GM21360 (cell line): ENCODE measurements around the gene CXCL14.
"Not testable (repeated sequence)": the region's sequence is repeated elsewhere in the genome, so short reads cannot be mapped to it uniquely, and the experiment has no call there.

Experiments used
- ATAC-seq: cut with Tn5 transposase; IDR thresholded peaks from one replicate; pipeline ENCODE4 v1.9.1; 2021; ENCODE audit warnings: mild to moderate bottlenecking, moderate library complexity; ENCODE audit not compliant: unreplicated experiment

Gene CXCL14

DNA sequence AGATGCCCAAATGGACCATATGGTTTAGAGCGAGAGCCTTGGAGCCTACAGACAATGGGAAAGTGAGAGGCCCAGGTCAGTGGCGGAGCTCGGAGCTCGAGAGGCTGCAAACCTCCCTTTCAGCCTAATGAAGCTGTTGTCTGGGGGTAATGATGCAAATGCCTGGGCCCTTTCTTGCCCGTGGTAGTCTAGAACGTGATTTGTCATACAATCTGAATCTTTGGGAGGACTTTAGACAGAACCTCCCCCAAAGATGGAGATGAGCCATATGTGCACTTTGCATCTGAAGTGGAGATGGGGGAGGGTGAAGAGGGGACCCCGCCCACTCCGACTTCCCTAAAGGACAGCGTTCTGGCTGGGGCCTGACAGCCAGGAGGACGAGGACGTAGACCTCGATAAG is 32.7 kb downstream of the CXCL14 start:
- ATAC-seq: no peak

DNA sequence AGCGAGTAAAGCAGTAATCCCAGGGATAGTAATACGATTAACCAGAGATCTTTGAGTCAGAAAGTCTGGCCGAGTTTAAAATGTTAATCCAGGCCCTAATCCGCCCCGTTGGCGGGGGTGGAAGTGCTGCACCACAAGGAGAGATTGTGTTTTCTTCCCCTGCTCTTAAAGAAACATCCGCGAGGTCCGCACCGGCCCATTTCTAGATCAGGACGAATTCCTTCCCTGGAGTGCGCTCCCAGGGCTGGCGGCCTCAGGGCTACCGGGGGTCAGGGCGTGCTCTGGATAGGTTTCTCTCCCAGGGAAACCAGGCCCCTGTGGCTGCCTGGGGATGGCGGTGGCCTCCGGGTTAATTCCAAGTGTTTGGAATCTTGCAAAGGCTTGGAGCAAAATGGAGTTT is 33.7 kb downstream of the CXCL14 start:
- no peak for ATAC-seq

DNA sequence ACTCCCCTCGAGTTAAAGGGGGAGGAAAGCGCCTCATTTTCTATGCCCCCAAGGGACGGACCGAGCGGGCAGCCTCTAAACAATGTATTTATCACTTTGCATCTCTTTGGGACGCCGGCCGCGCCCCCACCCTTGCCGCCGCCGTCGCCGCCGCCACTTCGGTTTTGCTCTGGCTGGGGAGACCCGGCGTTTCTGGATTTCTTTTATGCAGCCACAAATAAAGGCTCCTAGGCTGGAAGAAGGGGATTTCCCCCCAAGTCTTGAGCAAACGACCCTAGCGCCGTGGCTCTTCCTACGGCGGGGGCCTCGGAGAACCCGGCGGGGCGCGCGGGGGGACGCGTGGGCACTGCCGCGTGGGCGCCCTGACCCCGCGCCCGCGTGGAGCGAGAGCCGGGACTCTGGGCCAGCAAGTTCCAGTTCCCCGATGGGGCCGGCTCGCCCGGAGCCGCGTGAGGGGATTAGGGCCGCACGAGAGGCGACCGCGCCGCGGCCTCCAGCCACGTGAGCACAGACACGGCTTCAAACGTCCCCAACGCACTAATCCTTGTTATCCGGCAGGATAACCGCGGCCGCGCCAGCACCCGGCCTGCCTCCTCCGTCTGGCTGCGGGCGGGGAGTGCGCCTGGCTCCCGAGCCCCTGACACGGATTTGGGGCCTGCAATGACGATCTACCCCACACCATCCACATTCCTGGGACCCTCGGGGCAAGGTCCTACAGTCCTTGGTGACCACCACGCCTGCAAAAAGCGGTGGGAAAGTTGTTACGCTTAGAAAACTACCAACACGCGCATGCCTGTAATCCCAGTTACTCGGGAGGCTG is 35.1 kb downstream of the CXCL14 start:
- ATAC-seq: no peak

DNA sequence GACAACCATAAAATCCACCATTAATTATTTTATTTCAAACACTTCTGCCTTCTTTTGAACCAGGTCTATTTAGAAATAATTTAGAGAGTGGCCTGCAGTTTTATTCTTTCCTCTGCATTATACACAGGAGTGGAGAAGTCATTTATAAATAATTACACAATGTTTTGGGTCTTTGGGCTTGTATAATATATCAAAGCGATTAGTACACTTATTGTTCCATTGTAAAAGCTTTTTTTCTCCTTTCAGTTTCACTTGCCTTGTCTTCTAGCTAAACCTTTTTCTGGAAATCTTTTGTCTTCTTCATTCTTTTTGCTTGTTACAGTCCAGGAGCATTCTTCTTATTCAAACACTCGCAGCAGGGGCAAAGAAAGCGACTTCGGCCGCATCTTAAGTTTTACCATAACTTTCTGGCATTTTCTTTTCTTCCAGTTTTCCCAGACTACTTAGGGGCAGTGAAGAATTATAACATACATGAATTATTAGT is 35.7 kb downstream of the CXCL14 start:
- no peak for ATAC-seq

DNA sequence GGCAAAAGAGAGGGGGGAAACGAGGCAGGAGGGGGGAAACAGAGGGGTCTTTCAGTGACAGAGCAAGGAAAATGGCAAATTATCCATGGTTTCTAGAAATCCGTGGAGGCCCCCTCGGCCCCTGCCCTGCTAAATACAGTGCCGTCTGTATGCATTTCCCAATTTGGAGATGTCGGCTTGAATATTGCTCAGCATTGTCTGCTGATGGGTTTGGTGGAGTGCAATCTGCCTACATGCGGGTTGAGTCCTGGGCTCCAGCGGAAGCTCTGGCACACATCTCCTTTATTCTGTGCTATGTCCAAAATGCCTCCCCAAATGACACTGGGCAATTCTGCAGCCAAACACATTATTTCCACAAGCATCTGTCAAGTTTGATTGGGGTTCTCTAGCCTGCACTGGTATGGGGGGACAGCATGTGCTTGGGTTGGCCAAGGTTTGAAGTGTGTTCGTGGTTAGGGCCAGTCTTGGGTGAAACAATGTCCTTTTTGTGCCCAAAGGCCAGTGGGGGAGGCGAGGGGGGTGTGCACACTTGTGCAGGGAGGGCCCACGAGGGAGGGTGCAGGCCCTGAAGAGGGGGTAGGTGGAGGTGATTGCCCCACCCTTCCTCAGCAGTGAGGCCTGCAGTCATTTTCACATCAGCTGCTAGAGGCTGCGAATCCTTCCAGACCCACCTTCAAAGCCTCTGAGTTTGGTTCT is 36.8 kb downstream of the CXCL14 start:
- no peak for ATAC-seq

DNA sequence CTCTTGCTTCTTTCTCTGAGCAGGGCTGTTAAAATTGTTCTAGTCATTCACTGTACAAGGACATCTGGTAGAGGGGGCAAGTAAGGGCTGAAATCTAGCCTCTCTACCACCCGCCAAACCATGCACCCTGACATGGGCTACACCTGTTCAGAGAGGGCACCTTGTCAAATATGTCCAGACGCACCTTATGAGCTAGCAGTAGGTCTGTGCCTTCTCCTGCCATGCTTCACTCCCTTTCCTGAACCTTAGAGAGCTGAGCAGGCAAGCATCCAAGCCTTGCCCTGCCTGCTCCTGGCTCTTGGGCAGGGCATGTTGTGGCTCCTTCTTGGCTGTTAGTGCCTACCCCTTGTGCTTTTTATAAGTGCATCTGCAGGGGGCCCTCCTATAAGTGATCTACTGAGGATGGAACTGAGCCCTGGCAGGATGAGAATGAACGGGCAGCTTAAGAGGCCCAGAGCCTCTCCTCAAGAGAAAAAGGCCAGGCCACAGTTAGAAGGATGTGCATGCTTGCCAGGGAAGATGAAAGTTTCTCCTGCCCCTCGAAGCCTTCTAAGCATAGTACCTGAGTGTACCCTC is 39.3 kb downstream of the CXCL14 start:
- no peak for ATAC-seq

DNA sequence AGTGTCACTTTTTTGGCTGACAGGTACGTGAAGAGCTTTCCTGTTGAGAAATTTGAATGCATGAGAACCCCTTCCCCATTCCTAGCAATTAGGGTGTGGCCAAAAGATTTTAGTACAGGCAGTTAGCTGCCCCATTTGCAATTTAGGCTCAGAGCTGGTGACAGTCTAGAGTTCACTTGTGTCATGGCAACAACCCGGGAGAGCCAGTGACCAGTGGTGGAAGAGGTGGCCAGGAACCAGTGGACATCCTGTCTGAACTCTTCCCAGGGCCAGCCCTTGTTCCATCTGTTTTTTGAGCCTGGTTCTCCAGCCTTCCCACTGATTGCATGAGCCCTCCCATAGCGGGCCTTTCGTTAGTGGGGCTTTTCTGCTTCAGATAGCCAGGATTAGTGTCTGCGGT is 40.5 kb downstream of the CXCL14 start:
- no peak for ATAC-seq

DNA sequence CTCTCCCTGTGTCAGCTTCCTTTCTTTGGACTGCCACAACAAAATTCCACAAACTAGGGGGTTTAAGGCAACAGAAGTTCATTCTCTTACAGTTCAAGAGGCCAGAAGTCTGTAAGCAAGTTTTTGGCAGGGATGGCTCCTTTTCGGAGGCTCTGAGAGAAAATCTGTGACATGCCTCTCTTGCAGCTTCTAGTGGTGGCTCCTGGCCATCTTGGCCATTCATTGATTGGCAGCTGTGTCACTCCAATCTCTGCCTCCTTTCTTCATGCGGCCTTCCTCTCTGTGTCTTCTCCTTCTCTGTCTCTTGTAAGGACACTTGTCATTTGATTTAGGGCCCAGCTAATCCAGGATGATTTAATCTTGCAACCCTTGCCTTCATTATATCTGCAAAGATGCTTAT is 41.0 kb downstream of the CXCL14 start:
- ATAC-seq: no peak

DNA sequence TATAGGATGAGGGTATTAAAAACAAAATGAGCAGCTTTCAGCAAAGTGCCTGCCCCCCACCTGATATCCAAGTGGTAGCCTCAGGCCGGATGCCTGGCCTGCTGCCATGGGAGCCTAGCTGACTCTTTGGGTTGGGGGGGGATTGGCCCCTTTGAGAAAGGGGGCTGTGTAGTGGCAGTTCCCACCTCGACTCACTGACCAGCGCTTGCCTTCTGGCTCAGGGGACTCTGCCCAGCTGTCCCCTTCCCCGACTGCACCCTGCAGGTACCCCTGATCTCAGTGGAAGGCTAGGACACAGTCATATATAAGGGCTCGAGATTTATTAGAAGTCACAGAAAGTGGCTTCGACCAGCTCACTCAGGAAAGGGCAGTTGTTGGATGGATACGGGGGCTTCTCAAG is 41.5 kb downstream of the CXCL14 start:
- no peak for ATAC-seq

DNA sequence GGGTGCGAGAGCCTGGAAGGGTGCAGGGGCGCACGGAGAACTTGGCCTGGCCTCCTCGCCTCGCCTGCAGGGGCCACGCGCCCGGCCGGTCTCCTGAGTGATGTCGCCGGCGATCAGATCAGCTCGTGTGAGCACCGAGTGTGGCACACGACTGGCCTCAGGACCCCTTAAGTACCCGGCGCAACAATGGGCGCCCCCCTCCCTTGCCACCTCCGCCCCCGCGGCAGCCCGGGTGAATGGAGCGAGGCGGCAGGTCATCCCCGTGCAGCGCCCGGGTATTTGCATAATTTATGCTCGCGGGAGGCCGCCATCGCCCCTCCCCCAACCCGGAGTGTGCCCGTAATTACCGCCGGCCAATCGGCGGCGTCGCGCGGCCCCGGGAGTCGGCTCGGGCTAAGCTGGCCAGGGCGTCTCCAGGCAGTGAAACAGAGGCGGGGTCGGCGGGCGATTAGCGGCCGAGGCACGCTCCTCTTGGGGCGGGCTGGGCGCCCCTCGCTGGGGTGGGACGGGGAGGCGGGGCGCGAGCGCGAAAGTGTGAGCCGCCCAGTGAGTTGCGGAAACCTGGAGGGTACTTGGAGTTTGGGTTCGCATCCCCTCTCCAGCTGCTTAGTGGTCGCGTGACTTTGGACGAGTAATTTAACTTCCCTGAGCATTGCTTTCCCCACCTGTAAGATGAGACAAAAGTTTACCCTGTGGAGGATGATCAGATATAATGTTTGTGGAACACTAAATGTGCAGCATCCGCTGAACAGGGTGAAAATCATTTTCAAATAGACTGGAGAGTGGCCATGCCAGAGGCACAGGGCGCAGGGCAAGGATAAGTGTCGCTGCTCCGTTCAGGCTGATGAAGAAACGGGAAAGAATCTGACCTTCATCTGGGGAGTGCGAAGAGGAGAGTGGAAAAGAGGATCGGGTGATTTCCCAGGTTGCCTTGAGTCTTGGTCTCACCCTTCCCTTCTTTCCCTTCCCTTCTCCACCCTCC is 42.7 kb downstream of the CXCL14 start, which contains the start of gene NEUROG1:
Gene NEUROG1, minus strand, starts transcription at position 145 of the 982 bp plus-strand sequence. CDS start 274 bp downstream, outside the sequence.
- no peak for ATAC-seq

DNA sequence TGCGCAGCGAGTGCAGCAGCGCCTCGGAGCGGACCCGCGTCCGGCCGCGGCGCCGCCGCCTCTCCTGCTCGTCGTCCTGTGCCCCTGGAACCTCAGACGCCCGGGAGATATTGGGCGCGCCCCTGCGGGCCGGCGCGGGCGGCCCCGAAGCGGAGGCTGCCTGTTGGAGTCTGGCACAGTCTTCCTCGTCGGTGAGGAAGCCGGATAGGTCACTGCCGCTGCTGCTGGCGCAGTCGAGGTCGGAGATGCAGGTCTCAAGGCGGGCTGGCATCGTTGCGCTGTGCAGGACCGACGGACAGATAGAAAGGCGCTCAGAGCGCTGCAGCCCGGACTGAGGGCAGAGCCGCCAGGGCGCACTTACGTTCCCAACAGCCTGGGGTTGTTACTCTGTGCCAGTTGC is 43.4 kb downstream of the CXCL14 start:
- no peak for ATAC-seq

DNA sequence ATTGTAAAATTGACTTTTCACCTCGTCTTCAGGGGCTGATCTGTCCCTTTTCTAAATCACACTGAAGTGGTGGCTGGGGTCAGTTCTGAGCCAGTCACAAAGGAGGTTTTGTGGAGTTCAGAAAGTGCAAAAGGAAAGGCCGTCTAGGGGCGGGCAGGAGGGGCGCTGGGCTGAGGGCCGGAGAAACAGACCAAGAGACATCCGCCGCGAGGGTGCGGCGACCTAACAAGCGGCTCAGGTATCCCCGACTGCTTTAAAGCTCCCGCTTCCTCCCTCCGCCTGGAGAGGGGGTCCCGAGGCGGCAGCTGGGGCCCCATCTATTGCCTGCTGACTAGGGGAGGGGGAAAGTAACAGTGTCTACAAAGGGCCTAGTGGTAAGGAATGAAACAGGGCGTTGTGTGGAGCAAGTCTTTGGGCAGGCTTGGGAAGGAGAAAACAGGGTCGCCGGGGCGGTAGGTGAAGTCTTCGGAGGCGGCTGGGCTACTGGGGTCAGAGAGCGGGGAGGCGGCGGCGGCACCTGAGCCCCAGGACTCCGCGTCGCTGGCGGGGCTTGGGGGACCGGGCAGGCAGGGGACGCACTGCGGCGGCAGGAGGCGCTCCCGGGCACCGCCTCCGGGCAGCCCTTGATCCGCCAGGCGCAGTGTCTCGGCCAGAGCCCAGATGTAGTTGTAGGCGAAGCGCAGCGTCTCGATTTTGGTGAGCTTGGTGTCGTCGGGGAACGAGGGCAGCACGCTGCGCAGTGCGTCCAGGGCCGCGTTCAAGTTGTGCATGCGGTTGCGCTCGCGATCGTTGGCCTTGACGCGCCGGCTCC is 44.0 kb downstream of the CXCL14 start:
- no peak for ATAC-seq

DNA sequence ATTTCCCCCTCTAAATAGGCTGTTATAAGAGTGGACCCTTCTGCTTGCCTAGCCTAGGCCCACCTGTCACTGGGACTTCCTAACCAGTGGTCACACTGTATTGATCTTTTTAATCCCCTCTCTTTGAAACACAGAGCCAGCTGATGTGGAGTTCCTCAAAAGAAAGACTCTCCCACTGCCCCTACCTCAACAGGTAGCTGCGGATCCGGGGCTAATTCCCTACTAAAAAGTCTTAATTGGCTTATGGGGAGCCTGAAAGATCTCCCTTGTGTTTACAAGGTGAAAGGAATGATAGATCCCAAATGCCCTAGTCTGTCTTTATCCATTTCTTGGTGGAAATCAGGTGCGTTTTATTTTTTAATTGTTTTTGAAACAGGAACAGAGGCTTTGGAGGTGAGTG is 45.0 kb downstream of the CXCL14 start:
- no peak for ATAC-seq

DNA sequence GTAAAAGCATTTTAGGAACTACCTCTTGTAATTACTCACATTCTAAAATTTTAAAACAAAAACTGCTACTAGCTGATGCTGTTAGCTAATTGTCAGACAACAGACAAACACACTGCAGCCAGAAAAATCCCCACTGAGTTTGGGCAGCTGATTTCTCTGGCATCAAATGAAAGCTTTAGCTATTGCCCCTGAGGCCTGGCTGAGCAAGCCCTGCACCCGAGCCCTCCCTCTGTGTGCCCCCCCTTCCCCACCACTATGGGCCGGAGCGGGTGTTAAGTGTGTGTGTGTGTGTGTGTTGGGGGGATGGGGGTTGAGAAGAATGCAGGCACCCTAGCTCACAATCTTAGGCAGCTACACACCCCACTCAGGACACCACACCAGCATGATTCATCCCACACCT is 45.5 kb downstream of the CXCL14 start:
- no peak for ATAC-seq

DNA sequence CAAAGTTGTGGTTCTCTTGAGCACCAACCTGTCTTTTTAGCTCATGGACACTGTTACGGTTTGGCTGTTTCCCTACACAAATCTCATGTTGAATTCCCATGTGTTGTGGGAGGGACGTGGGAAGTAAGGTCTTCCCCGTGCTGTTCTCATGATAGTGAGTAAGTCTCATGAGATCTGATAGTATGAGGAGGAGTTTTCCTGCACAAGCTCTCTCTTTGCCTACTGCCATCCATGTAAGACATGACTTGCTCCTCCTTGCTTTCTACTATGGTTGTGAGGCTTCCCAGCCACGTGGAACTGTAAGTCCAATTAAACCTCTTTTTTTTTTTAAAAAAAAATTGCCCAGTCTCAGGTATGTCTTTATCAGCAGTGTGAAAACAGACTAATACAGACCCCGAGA is 49.2 kb downstream of the CXCL14 start:
- not testable (repeated sequence) for ATAC-seq

DNA sequence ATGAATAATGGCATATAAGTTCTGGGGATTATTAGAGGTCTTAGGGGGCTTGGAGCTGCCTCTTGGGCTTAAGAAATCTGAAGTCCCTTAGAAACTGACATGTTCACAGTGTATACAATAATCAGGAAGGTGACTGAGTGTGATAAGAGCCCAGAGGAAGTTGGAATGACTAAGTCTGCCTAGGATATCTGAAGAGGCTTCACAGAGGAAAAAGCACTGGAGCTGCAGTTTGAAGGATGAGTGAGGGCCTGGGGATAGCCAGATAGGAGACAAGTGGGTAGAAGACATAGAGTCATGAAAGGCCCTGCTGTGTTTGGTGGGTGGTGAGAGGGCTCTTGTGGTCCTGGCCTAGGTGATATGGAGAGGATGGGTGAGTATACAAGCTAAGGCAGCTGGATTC is 51.9 kb downstream of the CXCL14 start:
- ATAC-seq: no peak

DNA sequence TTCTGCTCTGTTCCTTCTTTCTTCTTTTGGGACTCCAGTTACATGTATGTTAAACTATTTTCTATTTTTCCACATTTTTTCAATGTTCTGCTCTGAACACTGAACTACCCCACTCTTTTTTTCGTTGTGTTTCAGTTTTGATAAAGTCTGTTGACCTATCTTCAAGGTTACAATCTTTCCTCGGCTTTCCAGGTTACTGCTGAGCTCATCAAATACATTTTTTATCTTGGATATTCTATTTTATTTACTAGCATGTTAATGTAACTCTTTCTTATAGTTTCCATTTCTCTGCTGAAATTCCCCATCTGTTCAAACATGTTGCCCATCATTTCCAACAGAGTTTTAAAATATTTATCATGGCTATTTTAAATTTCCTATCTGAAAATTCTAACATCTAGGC is 56.8 kb downstream of the CXCL14 start:
- ATAC-seq: no peak
